Uterus (tissue), 2 donors: ENCODE data around the gene MEPCE.

Experiments used
- CTCF ChIP-seq, 4 experiments: fragments of 200-600 bp in 2 of 4; fragments of 450-650 bp in 2 of 4; sonication (generic) in 2 of 4; IDR thresholded peaks; one replicate each; pipeline ENCODE4 v1.5.1; 2016 to 2019; ENCODE audit warnings: antibody characterized with exemption in 4 of 4, mild to moderate bottlenecking in 2 of 4, moderate library complexity in 1 of 4
- POLR2A ChIP-seq, 2 donors: fragments of 450-650 bp; IDR thresholded peaks; one replicate each; pipeline ENCODE4 v1.6.1; 2016; ENCODE audit warnings: antibody characterized with exemption in 2 of 2, mild to moderate bottlenecking in 1 of 2, moderate library complexity in 1 of 2

- TF ChIP-seq CTCF (IDR thresholded peaks at IDR 0.05) (no peak), POLR2A (IDR thresholded peaks at IDR 0.05) (no peak)
These were observed 29.6 kb upstream of the MEPCE start for GRCh38 chr7:100400041-100400440.
